GM18517 (cell line): ENCODE results near the gene THOC6.

ENCODE experiments used
- ATAC-seq: cut with Tn5 transposase; IDR thresholded peaks from one replicate; pipeline ENCODE4 v1.9.1; 2021; ENCODE audit warnings: mild to moderate bottlenecking, moderate library complexity; ENCODE audit not compliant: unreplicated experiment

Gene THOC6

DNA sequence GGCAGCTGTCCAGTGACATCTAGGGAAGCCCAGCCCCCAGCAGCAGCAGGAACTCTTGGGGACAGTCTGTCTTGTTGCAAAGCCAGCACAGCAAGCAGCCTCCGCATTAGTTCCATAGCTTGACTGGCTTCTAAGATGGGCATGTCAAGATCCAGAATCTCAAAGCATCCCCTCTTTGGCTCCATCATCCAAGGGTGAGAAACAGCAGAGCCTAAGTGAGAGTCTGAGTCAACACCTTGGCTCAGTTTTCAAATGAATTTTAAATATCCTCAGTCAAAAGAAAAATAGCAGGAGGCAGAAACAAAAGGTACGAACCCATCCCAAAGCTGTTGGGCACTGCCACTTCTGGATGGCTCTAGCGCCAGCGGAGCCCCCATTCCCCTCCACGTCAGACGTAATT, 8.9 kb upstream of the THOC6 start:
- ATAC-seq = no peak

DNA sequence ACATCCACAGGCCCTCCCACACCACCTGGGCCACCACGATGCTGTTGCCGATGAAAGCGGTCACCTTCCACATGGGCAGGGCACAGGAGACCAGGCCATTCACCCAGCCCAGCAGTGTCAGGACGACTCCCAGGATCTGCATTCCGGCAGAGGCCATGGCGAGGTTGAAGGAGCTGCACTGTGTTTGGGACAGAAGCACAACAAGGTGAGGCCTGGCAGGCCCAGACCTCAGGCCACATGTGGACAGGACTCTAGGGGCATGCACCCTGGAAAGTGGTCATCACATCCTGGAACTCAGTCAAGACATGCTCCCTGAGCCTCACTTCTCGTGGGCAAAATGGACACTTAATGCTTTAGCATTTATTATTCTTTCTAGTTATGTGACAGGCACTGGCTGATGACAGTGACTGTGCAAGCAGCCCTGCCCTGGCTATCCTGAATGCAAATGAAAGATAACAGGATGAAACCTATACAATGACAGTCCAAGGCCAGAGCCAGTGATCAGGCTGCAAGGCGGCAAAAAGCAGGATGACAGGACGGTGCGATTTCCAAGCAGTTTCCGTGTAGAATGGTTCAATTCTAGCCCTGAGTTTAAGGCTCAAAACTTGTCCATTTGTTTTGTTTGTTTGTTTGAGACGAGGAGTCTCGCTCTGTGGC, 7.8 kb upstream of the THOC6 start:
- ATAC-seq = no peak

DNA sequence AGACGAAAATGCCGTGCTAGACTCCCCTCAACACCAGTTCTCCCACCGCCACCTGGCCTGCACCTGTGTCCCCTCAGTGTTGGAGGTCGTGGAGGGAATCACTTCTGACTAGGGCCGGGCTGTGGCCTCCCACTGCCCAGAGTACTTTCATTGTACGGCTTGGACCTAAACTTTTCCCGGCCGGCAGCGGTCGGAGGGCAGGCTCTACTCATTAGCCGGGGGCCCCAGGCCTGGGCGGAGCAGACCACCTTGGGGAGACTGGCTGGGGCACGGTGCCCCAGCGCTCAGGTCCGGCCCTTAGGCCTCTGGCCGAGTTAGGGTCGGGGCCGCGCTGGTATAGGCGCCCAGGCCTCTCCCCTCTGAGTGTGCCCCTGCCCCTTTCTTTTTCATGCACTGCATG, 6.5 kb upstream of the THOC6 start:
- no peak for ATAC-seq

DNA sequence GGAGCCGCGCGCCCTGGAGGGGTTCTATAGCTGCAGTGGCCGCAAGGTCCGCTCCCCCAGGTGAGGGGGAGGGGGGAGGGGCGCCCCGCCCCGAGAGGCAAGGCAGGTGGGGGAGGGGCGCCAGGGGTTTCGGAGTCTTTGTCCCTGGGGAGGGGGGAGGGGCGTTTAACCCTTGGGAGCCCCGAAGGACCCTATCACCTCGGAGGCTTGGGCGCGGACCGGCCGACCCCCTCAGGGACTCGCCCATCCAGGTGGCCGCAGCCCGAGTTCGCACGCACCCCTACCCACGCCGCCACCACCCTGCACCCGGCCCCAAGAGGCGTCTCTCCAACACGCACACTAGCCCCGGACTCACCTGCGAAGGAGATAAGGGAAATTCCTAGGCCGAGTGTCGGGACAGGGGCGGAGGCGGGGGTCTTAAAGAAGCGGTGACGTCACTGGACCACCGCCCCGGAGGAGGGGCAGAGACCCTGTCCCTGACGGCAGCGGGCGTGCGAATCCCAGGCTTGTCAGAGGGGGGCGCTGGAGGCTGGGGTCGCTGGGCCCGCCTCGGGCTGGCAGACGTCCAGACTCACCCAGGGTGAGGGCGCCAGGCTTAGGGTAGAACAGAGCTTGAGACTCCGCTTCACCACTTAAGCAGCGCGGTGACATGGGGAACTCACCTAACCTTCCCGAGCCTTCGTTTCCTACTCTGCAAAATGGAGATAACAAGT, 5.9 kb upstream of the THOC6 start, which contains the start of gene CLDN6:
Gene CLDN6 (minus strand): TSS at position 390 of the 713 bp plus-strand sequence. CDS start 2,162 bp downstream, outside the sequence.
- no peak for ATAC-seq

DNA sequence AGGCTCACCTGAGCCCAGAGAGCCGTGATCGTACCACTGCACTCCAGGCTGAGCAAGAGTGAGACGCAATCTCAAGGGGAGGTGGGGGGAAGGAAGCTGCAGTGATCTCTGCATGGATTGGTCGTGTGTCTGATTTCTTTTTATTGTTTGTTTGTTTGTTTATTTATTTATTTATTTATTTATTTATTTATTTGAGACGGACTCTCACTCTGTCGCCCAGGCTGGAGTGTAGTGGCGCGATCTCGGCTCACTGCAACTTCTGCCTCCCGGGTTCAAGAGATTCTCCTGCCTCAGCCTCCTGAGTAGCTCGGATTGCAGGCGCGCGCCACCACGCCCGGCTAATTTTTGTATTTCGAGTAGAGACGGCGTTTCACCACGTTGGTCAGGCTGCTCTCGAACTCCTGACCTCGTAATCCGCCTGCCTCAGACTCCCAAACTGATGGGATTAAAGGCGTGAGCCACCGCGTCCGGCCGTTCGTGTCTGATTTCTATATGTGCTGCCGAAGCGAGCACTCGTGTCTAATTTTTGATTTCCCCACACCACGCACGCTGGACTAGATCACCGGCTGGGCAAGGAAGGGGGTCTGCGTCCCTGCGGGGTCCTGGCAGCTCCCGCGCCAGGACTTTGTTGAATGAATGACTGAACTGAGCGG, 4.1 kb upstream of the THOC6 start:
- no peak for ATAC-seq

DNA sequence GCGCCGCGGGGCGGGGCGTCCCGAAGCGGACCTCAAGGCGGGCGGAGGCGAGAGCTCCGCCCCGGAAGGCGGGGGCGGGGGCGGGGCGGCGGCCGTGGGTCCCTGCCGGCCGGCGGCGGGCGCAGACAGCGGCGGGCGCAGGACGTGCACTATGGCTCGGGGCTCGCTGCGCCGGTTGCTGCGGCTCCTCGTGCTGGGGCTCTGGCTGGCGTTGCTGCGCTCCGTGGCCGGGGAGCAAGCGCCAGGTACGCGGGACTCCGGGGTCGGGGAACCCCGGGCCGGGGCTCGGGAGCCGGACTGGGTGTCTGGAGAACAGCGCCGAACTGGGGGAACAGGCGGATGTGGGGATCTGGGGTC, 3.6 kb upstream of the THOC6 start, which contains the start of gene TNFRSF12A:
Gene TNFRSF12A (plus strand): TSS at position 122 of the 357 bp plus-strand sequence. CDS start 30 bp downstream, at position 152.
- ATAC-seq = no peak

DNA sequence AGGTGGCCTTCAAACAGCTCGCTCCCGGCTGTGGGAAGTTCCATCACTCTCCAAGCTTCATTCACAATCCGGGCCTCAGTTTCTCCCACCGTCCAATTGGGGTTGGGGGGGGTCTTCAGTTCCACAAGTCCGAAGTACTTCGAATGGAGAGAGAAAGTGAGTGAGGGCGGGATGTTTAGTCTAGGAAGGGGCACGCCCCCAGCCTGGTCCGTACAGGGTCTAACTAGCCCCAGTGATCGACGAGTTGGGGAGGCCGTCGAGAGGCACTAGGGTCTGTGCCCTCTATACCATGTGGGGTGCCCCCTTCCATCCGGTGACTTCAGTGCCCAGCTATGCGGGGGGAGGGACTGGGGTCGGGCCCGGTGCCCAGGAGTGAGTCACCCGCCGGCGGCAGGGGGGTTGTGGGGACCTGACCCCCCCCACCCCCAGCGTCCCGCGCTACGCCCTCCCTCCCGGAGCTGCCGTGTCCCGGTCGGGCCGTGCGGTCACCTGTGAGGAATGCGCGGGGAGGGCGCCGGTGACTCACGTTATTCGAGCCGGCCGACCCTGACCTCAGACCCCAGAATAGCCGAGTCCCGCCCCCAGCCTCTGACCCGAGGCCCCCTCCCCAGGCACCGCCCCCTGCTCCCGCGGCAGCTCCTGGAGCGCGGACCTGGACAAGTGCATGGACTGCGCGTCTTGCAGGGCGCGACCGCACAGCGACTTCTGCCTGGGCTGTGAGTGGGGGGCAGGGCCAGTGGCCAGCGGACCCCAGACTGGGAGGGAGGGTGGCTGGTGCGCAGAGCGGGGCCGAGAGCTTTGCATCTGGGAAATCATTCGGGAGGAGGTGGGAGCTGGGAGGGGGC, 3.0 kb upstream of the THOC6 start:
- ATAC-seq = no peak

DNA sequence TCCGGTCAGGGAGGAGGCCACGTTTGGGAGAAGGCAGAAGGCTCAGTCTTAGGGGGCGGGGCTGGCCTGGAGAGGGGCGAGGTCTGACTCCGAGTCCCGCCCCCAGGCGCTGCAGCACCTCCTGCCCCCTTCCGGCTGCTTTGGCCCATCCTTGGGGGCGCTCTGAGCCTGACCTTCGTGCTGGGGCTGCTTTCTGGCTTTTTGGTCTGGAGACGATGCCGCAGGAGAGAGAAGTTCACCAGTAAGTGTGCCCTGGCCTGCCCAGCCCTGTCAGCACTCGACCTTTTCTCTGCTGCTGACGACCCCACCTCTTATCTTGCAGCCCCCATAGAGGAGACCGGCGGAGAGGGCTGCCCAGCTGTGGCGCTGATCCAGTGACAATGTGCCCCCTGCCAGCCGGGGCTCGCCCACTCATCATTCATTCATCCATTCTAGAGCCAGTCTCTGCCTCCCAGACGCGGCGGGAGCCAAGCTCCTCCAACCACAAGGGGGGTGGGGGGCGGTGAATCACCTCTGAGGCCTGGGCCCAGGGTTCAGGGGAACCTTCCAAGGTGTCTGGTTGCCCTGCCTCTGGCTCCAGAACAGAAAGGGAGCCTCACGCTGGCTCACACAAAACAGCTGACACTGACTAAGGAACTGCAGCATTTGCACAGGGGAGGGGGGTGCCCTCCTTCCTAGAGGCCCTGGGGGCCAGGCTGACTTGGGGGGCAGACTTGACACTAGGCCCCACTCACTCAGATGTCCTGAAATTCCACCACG, 2.2 kb upstream of the THOC6 start:
- no peak for ATAC-seq

DNA sequence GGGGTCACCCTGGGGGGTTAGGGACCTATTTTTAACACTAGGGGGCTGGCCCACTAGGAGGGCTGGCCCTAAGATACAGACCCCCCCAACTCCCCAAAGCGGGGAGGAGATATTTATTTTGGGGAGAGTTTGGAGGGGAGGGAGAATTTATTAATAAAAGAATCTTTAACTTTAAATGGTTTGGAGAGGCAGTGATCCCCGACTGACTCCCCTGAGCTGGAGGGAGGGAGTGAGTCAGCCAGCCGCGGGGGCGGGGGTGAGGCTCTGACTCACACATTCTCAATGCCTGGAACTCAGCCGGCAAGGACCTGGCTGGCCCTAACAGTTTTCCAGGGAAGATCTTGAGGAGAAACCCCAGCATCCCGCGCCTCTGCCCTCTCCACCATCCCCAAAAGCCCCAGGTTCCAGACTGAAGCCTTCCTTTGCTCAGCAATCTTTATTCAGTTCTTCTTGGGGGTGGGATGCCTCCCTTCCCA, 1.6 kb upstream of the THOC6 start:
- ATAC-seq = no peak

DNA sequence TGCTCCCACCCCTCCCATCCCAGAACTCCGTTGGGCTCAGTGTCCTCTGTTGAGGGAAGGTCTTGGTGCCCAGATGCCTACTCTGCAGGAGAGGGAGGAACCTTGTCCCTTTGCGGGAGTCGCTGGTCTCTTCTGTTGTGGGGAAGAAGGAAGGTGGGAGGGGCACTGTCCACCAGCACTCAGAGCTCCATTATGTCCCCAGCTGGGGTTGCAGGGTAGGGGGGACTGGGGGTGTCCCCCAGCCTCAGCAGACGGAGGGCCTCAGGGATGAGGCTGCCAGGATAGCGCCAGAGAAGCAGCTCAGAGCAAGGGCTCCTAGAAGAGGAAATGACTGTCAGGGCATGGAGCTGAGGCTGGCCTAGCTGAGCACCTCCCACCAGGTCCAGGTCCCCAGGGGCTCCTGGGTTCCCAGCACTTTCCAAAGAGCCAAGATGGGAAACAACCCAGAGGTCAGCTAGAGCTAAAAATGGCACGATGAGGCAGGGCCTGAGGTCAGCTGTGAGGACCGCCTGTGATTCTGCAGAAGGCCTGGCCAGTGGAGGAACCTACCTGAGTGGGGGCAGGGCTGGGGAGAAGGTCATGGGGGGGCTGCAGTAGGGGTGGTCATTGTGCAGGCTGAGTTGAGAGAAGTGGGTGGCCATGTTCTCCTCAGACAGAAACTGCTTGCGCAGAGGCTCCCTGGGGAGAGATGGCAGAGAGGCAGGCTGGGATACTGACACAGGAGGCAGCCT, 986 bp upstream of the THOC6 start:
- ATAC-seq = no peak

DNA sequence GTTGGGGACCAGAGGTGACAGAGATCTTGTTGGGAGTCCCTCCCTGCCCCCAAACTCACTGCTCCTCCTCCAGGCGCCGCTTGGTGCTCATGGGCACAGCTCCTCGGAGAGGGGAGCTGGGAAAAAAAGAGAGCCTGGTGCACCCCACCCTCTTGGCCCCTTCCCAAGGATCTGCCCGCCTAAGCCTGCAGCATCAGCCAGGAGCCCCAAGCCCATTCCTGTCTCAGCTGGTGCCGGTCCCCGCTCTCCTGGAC, 493 bp upstream of the THOC6 start:
- no peak for ATAC-seq

DNA sequence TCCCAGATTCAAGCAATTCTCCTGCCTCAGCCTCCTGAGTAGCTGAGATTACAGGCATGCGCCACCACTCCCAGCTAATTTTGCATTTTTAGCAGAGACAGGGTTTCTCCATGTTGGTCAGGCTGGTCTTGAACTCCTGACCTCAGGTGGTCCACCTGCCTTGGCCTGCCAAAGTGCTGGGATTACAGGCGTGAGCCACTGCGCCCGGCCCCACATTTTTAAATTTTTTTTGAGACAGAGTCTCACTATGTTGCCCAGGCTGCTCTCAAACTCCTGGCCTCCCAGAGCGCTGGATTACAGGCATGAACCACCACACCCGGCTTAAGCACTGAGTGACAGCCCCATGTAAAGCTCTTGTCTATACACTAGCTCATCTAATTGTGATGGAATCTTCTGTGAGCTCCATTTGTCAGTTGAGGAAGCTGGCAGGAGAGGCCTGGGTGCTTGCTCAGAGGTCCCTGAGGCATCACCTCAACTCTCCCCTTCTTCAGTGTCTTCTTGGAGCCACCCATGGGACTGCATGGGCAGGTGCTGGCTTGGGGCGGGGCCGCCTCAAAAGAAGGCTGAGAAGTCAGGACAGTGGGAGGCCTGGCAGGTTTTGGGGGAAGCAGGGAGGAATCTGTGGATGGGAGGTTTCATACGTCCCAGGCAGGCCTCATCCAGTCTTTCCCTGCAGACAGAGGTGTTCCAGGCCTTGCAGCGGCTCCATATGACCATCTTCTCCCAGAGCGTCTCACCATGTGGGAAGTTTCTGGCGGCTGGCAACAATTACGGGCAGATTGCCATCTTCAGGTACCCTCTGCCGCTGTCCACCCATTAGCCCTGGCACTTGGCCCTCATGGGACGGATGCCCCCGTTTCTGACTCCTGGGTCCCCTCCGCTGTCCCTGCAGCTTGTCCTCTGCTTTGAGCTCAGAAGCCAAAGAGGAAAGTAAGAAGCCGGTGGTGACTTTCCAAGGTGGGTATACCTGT, 1.5 kb downstream of the THOC6 start:
- no peak for ATAC-seq

DNA sequence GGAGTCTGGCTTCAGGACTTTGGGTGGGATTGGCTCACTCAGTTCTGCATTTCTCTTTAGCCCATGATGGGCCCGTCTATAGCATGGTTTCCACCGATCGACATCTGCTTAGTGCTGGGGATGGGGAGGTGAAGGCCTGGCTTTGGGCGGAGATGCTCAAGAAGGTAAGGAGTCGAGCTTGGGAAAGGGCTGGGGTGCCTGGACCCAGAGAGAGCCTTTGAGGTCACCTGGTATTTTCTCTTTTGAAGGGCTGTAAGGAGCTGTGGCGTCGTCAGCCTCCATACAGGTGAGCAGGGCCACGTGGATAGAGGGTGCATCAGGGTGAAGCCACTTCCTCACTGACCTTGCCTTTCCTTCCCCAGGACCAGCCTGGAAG, 2.2 kb downstream of the THOC6 start:
- no peak for ATAC-seq

DNA sequence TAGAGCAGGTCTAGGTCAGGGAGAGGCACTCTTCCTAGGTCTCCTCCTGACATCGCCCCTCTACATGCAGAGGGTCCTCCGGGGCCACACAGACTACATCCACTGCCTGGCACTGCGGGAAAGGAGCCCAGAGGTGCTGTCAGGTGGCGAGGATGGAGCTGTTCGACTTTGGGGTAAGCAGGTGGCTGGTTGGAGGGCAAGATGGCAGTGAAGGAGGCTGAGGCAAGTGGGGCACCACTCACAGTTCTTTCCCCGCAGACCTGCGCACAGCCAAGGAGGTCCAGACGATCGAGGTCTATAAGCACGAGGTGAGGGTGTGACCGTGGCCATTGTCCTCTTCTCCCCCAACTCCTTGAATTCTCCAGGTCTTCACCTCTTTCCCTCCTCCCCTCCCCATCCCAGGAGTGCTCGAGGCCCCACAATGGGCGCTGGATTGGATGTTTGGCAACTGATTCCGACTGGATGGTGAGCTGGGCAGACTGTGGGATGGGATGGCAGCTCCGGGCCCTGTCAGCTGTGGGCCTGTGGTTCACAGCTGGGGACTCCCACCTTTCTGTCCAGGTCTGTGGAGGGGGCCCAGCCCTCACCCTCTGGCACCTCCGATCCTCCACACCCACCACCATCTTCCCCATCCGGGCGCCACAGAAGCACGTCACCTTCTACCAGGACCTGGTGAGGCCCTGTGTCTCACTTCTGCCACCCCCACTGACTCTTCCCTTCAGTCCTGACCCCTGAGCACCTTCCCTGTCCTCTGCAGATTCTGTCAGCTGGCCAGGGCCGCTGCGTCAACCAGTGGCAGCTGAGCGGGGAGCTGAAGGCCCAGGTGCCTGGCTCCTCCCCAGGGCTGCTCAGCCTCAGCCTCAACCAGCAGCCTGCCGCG, 3.0 kb downstream of the THOC6 start:
- no peak for ATAC-seq

DNA sequence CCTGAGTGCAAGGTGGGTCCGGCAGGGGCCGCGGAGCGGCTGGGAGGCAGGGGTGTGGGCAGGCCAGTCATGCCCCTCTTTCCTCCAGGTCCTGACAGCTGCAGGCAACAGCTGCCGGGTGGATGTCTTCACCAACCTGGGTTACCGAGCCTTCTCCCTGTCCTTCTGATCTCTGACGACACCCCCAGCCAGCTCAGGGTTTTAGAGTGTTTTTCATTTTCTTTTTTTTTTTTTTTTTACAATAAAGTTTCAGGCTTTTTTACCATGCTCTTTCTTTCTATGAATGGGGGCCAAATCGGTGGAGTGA, 3.6 kb downstream of the THOC6 start:
- no peak for ATAC-seq

DNA sequence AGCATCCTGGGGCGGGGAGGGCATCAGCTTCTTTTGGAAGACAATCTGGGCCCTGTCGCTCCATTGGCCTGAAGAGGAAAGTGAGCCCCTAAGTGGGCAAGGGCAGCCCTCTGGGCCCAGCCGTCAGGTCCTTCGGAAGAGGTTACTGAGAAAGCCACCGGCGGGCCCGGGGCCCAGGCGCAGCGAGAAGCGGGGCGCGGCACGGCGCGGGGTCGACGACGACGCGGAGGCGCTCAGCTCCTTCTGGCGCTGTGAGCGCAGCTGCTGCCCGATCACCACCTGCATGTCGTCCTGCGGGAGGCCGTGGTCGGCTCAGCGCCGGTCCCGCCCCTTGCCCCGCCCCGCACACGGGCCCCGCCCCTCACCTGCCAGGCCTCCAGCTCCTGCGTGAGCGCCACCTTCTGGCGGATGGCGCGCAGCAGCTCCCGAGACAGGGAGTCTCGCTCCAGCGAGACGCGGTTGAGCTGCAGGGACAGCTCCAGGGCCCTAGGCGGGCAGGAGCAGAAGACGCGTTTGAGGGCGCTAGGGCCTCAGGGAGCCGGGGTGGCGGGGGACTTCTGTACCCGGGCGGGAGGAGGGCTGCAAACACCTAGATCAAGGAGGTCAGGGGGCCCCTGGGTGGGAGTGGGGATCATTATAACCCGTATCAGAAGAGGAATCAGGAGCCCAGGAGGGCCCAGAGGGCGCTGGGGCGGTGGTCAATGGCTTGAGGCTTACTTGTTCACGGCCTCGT, 4.3 kb downstream of the THOC6 start:
- no peak for ATAC-seq

DNA sequence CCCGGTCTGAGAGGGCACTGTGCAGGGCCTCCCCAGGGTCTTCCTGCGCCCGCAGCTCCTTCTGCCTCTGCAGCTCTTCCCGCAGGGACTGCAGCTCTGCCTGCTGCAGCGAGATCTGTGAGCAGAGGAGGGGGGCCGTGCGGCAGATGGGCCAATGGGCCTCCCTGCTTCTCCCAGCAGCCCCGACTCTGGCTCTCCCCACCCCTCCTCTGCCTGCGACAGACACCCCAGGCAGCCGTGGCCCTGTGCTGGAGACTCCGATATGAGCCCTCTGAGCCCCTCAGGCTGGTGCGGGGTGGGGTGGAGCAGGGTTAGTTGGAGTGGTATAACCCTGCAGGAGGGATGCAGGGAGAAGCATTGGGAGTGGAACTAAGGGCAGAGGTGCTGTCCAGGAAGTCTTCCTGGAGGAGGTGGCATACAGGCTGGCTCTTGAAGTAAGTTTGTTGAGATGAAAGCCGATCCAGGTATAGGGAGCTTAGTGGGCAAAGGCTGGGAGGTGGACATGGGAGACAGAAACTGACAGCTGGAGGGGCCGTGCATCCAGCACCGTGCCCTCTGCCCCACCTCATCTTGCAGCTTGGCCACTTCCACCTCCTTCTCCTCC, 5.0 kb downstream of the THOC6 start:
- no peak for ATAC-seq
